GM12801 (cell line): ENCODE measurements around the gene HS3ST5.

Experiments
- TF ChIP-seq, protein P1 (sequence below): IDR thresholded peaks from one replicate; pipeline ENCODE4 v1.5.1; 2011; ENCODE audit warnings: control low read depth; ENCODE audit not compliant: insufficient read length; ENCODE audit errors: extremely low read depth

The HS3ST5 gene

GRCh38 chr6:114158411-114158810 lies 184.4 kb downstream of the HS3ST5 start:
- TF ChIP-seq, protein P1, sequence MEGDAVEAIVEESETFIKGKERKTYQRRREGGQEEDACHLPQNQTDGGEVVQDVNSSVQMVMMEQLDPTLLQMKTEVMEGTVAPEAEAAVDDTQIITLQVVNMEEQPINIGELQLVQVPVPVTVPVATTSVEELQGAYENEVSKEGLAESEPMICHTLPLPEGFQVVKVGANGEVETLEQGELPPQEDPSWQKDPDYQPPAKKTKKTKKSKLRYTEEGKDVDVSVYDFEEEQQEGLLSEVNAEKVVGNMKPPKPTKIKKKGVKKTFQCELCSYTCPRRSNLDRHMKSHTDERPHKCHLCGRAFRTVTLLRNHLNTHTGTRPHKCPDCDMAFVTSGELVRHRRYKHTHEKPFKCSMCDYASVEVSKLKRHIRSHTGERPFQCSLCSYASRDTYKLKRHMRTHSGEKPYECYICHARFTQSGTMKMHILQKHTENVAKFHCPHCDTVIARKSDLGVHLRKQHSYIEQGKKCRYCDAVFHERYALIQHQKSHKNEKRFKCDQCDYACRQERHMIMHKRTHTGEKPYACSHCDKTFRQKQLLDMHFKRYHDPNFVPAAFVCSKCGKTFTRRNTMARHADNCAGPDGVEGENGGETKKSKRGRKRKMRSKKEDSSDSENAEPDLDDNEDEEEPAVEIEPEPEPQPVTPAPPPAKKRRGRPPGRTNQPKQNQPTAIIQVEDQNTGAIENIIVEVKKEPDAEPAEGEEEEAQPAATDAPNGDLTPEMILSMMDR: no peak

DNA sequence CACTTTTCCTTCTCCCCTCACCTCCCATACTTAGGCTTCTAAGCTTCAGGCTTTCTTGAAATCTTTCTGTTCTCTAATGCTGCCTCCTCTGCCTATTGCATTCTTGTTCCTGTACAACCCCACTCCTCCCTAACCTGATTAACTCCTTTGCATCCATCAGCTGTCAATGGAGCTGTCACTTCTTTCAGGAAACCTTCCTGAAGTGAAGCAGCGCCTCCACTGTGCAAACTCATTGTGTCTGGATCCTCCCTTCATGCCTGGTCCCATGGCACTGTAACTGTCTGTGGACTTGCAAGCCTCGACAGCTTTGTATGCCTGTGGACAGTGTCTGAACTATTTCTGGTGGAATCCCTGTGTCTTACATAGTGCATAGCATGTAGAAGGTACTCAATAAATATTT lies 185.0 kb downstream of the HS3ST5 start:
- TF ChIP-seq, protein P1: no peak

- TF ChIP-seq, protein P1: no peak
These were observed 187.1 kb downstream of the HS3ST5 start for GRCh38 chr6:114155763-114156162.

- TF ChIP-seq, protein P1: no peak
These were observed 188.0 kb downstream of the HS3ST5 start for GRCh38 chr6:114154812-114155211.

GRCh38 chr6:114153448-114153847 lies 189.4 kb downstream of the HS3ST5 start:
- TF ChIP-seq, protein P1: no peak

- TF ChIP-seq, protein P1: no peak
These were observed 191.6 kb downstream of the HS3ST5 start for GRCh38 chr6:114151064-114151690.

DNA sequence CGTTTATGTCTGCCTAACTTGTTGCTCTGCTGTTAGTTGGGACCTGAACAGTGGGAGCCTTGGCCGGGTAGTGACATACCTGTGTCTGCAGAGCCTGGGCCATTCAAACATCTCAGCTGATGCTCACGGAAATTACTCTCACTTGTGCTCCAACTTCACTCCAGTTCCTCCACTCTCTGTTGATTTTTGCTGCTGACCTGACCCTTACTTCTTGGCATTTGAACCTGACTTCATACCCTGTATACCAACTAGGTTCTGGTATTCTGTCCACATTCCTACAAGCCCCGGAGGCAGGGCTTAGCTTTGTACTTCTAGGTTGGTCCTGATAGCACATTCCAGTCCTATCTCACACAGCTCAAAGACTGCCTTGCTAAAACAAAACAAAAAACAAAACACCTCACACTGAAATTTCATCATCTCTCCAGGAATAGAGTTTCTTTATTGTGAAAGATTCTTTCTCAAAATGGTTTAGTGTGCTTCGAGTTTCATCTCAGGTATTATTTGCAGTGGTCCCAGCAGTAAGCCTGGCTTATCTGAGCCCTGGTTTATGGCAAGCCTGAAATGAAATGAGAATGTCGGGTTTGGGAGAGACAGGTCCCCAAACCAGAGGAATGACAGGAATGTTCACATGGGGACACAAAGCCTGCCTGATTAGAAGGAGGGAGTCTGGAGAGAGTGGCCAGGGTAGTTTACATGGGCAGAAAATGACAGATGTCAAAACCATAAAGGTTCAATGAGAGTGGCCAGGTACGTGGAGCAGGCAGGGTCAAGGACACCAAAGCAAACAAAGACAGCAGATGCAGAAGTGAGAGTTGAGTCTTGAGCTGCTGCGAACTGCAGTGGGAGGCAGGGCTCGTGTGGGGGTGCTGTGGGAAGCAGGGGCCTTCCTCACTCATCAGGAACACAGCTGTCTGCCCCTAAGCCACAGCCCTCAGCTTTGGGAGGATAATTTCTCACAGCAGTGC lies 197.7 kb downstream of the HS3ST5 start:
- TF ChIP-seq, protein P1: no peak
